Spleen (tissue), 11 donors: Measurements from ENCODE around the gene KCNAB2. TPM values are rescaled to one million over a fixed set of nuclear protein-coding genes. Genes with fewer than 3 reads are reported as not detected.

ENCODE experiments used
- DNase-seq: peaks from one replicate; pipeline ENCODE4 v3.0.0-alpha.2; 2020
- H3K27ac ChIP-seq, 8 donors: fragments of 200-600 bp; sonication (generic) in 7 of 8; 1 replicate in 4 of 8; 2 replicates in 4 of 8; pipeline versions ENCODE4 v1.5.0 to v1.8.0; 2016 to 2021; ENCODE audit warnings: inconsistent platforms in 4 of 8, mild to moderate bottlenecking in 4 of 8, moderate library complexity in 1 of 8
- H3K27me3 ChIP-seq, 7 donors: fragments of 200-600 bp; sonication (generic) in 6 of 7; replicated peaks in 1 of 7; 1 replicate in 4 of 7; 2 replicates in 3 of 7; pipeline versions ENCODE4 v1.5.0 to v1.8.0; 2016 to 2021; ENCODE audit warnings: inconsistent platforms in 3 of 7, mild to moderate bottlenecking in 1 of 7
- H3K36me3 ChIP-seq, 6 donors: fragments of 200-600 bp; sonication (generic) in 5 of 6; 1 replicate in 4 of 6; 2 replicates in 2 of 6; pipeline versions ENCODE4 v1.5.0 to v1.8.0; 2016 to 2021; ENCODE audit warnings: inconsistent platforms in 2 of 6
- H3K4me1 ChIP-seq, 6 donors: fragments of 200-600 bp; sonication (generic) in 5 of 6; 1 replicate in 3 of 6; 2 replicates in 3 of 6; pipeline versions ENCODE4 v1.5.0 to v1.8.0; 2016 to 2021; ENCODE audit warnings: inconsistent platforms in 3 of 6
- H3K4me3 ChIP-seq, 8 donors: fragments of 200-600 bp; sonication (generic) in 7 of 8; 1 replicate in 4 of 8; 2 replicates in 4 of 8; pipeline versions ENCODE4 v1.5.0 to v1.8.0; 2016 to 2021; ENCODE audit warnings: inconsistent platforms in 4 of 8, mild to moderate bottlenecking in 4 of 8, moderate library complexity in 2 of 8
- H3K9me3 ChIP-seq, 8 donors: fragments of 200-600 bp; sonication (generic) in 7 of 8; 1 replicate in 4 of 8; 2 replicates in 4 of 8; pipeline versions ENCODE4 v1.5.0 to v1.8.0; 2016 to 2021; ENCODE audit warnings: inconsistent platforms in 4 of 8
- POLR2A ChIP-seq, 3 donors: fragments of 450-650 bp; IDR thresholded peaks; one replicate each; pipeline ENCODE4 v1.5.1; 2017; ENCODE audit warnings: antibody characterized with exemption in 3 of 3, mild to moderate bottlenecking in 1 of 3
- POLR2AphosphoS5 ChIP-seq, 3 donors: sonication (generic); formaldehyde crosslinking; IDR thresholded peaks; one replicate each; pipeline ENCODE4 v1.5.1; 2017; ENCODE audit warnings: antibody characterized with exemption in 3 of 3
- WGBS, 5 donors: extraction: QIAGEN DNeasy Blood & Tissue Kit in 3 of 5; methylation state at CpG; one replicate each; pipeline versions ENCODE4 v1.1.5 to v1.1.7; 2013 to 2018; 5-methylcytosine and 5-hydroxymethylcytosine counted together
- intact Hi-C: fragments of 100-400 bp; cut with DNase I; formaldehyde crosslinking; loops from one replicate; pipeline ENCODE4 v1.15.0; 2023; ENCODE audit warnings: low total_unique reads
- polyA plus RNA-seq, 3 donors: library from polyadenylated mRNA; stranded (reverse); fragments of 200-250 nt; gene quantifications; one replicate each; pipeline ENCODE4 v1.2.1, GENCODE V29; 2013
- total RNA-seq, 7 donors: library from RNA; depleted of rRNA in 3 of 7; stranded (reverse); fragments of >200 nt in 3 of 7; fragmentation: NEBNext Ultra II Directional in 4 of 7; extraction: Animal tissue kit (Norgen Biotek cat#: 25700) in 4 of 7; gene quantifications; one replicate each; pipeline versions ENCODE4 v1.1.0 to v1.2.1, GENCODE V29; 2016 to 2021
- TF ChIP-seq, protein P1 (sequence below), 11 experiments: fragments of 200-600 bp in 7 of 11; fragments of 450-650 bp in 4 of 11; sonication (generic) in 4 of 11; IDR thresholded peaks in 8 of 11; conservative IDR thresholded peaks in 3 of 11; 1 replicate in 7 of 11; 2 replicates in 4 of 11; pipeline versions ENCODE4 v1.4.0 to v1.8.0; 2016 to 2021; ENCODE audit warnings: antibody characterized with exemption in 11 of 11, inconsistent platforms in 4 of 11, mild to moderate bottlenecking in 1 of 11
- donor health status: healthy with polysubstance abuse.
- donor health status: DM: no; HTN: no; CAD: no; lungs with moderate emphysema.
- donor health status: DM: no; HTN: no; CAD: no.
- donor health status: Bipolar disorder and iron deficiency.
- donor health status: healthy.
- donor health status: DM: no; HTN: no; CAD: no.
- donor health status: DM: yes; HTN: yes; CAD: no.

Gene KCNAB2
- total and polyA plus RNA-seq, 10 donors = 23.2 to 135 (median 94.0) TPM

- intact Hi-C loops = no loop called here
- Histone ChIP-seq H3K4me1 (peaks cover 0 to 57% (median 16%) of the 10 kb centered on the region in 6 donors), H3K4me3 (no peak overlapping the region), H3K9me3 (no peaks in the 10 kb centered on the region), H3K27me3 (no peaks in the 10 kb centered on the region), H3K27ac (no peak overlapping the region), H3K36me3 (peaks cover 0 to 47% (median 3%) of the 10 kb centered on the region in 6 donors)
- peak; percentile 70 for DNase-seq
- TF ChIP-seq POLR2A (IDR thresholded peaks at IDR 0.05) = no peak
- TF ChIP-seq, protein P1, sequence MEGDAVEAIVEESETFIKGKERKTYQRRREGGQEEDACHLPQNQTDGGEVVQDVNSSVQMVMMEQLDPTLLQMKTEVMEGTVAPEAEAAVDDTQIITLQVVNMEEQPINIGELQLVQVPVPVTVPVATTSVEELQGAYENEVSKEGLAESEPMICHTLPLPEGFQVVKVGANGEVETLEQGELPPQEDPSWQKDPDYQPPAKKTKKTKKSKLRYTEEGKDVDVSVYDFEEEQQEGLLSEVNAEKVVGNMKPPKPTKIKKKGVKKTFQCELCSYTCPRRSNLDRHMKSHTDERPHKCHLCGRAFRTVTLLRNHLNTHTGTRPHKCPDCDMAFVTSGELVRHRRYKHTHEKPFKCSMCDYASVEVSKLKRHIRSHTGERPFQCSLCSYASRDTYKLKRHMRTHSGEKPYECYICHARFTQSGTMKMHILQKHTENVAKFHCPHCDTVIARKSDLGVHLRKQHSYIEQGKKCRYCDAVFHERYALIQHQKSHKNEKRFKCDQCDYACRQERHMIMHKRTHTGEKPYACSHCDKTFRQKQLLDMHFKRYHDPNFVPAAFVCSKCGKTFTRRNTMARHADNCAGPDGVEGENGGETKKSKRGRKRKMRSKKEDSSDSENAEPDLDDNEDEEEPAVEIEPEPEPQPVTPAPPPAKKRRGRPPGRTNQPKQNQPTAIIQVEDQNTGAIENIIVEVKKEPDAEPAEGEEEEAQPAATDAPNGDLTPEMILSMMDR (IDR thresholded peaks at IDR 0.05 in 8 of 11, conservative IDR thresholded peaks at IDR 0.05 in 3 of 11) = no peak
- no peak for TF ChIP-seq POLR2AphosphoS5 (IDR thresholded peaks at IDR 0.05)
- 72 to 90% (median 86%) methylated on average over 8 to 12 of the region's 12 CpGs for WGBS, 5 donors
Observed at GRCh38 chr1:6006882-6007281, 38.8 kb upstream of the KCNAB2 start.

DNA sequence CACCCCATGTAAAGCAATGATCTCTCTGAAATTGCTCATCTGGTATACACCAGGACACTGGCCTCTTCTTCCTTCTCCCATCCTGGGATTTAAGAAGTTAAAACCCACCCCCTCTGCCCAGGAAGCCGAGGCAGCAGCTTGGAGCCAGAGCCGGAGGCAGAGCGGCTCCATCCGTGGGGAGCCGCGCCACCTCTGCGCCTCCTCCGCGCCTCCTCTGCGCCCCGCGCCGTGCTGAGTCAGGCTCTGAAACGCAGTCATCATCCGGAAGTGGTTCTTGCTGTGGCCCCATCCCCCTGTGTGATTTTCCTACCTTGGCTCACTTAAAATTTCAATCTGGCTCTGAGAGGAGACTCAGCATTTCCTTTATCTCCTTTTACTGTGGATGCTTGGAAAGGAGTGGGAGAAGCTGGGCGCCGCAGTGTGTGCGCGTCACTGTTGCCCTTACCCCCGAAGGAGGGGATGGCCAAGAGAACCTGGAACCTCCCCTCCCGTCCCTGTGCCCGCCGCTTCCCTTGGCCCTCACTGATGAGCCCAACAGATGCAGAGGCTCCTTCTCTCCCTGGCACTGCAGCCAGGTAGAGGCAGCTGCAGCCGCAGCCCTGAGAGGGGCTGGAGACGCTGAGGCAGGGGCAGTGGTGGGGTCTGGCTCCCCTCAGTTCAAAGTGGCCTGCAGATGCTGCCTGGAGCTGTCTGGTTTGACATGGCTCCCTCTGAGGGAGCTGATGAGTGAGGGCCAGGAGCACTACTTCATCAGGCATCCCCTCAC lies 38.2 kb upstream of the KCNAB2 start:
- H3K27ac ChIP-seq = no peak overlapping the region
- no peaks in the 10 kb centered on the region for H3K27me3 ChIP-seq
- WGBS, 5 donors = 48 to 73% (median 66%) methylated on average over 23 to 25 of the region's 25 CpGs
- DNase-seq = peak; percentile 82
- peaks cover 0 to 51% (median 12%) of the 10 kb centered on the region in 6 donors for H3K4me1 ChIP-seq
- TF ChIP-seq, protein P1 (IDR thresholded peaks at IDR 0.05 in 8 of 11, conservative IDR thresholded peaks at IDR 0.05 in 3 of 11) = no peak
- TF ChIP-seq POLR2A (IDR thresholded peaks at IDR 0.05) (no peak), POLR2AphosphoS5 (IDR thresholded peaks at IDR 0.05) (no peak)
- intact Hi-C loops = no loop called here
- no peaks in the 10 kb centered on the region for H3K9me3 ChIP-seq
- H3K36me3 ChIP-seq = peaks cover 0 to 41% (median 3%) of the 10 kb centered on the region in 6 donors
- no peak overlapping the region for H3K4me3 ChIP-seq

GRCh38 chr1:6008084-6008415 lies 37.6 kb upstream of the KCNAB2 start:
- WGBS, 5 donors = 92 to 96% (median 94%) methylated on average over 11 of the region's 11 CpGs
- Histone ChIP-seq H3K27ac (no peak overlapping the region), H3K36me3 (peaks cover 0 to 40% (median 1%) of the 10 kb centered on the region in 6 donors), H3K4me1 (peaks cover 0 to 50% (median 9%) of the 10 kb centered on the region in 6 donors), H3K27me3 (no peaks in the 10 kb centered on the region), H3K9me3 (no peaks in the 10 kb centered on the region), H3K4me3 (no peak overlapping the region)
- TF ChIP-seq POLR2AphosphoS5 (IDR thresholded peaks at IDR 0.05) (no peak), POLR2A (IDR thresholded peaks at IDR 0.05) (no peak)
- TF ChIP-seq, protein P1 (IDR thresholded peaks at IDR 0.05 in 8 of 11, conservative IDR thresholded peaks at IDR 0.05 in 3 of 11) = no peak
- intact Hi-C loops = no loop called here
- peak; percentile 41 for DNase-seq

GRCh38 chr1:6008696-6009095 lies 37.0 kb upstream of the KCNAB2 start:
- H3K27me3 ChIP-seq = no peaks in the 10 kb centered on the region

More at GRCh38 chr1:6008696-6009095, 37.0 kb upstream of the KCNAB2 start:
- 77 to 97% (median 91%) methylated on average over 4 to 6 of the region's 6 CpGs for WGBS, 5 donors
- Histone ChIP-seq H3K27ac (peak overlapping the region in 2 of 8 donors; percentile 13 to 57), H3K4me1 (peaks cover 0 to 48% (median 8%) of the 10 kb centered on the region in 6 donors), H3K36me3 (peaks cover 0 to 40% (median 0%) of the 10 kb centered on the region in 6 donors), H3K4me3 (no peak overlapping the region), H3K9me3 (no peaks in the 10 kb centered on the region)
- intact Hi-C loops = no loop called here
- DNase-seq = peak; percentile 46
- TF ChIP-seq, protein P1 (IDR thresholded peaks at IDR 0.05 in 8 of 11, conservative IDR thresholded peaks at IDR 0.05 in 3 of 11) = no peak
- no peak for TF ChIP-seq POLR2A (IDR thresholded peaks at IDR 0.05)
- no peak for TF ChIP-seq POLR2AphosphoS5 (IDR thresholded peaks at IDR 0.05)
